Hematopoietic multipotent progenitor cell treated with erythropoietin and hydrocortisone succinate and interleukin-3 and kit ligand, for 15 days (in vitro differentiated cells): ENCODE measurements around the gene RFK.
A peak's percentile ranks its signal among the peaks of the same experiment; 100 is the strongest.

Experiments
- DNase-seq: peaks from one replicate; pipeline ENCODE4 v3.0.0-alpha.2; 2015; ENCODE audit warnings: low spot score

Gene RFK

DNA sequence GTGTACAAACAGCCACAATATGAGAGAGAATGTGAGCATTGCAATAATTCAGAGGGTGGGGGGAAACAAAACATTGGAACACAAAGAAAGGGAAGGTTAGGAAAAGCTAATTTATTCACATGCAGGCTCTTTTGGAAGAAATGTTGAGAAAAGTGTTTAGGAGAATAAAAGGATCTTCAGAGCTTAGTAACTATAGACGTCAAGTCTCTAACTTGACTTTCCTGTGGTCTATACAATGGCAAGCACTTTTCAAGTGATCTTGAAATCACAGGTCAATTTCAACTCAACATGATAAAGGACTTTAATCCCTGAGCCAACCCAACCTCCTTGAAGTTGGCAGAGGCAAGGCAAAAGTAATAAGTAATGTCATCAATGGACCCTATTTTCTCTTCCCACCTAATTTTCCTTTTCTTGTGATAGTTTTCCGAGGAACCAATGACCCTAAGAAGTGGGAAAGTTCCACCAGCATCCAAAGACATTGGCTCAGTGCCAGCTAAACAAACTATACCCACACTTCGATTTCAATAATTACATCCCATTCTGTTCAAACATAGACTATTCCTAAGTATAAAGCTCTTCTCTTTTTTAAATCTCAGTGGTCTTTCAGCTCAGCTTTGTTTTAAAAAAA, 23.7 kb downstream of the RFK start:
- DNase-seq = no peak

DNA sequence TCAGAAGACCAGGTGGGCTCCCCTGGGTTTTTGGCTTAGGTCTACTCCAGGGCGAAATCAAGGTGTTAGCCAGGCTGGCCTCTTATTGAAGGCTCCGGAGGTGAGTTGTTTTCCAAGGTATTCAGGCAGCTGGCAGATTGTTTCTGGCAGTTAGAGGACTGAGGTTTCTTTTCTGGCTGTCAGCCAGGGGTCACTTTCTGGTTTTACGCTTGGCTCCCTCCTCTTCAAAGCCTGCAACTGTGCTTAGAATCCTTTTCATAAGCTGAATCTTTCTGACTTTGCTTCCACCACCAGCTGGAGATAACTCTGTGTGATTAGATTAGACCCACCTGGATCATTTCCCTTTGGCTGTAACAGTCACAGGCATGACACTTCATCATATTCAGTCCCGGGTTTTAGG, 24.6 kb downstream of the RFK start:
- no peak for DNase-seq

DNA sequence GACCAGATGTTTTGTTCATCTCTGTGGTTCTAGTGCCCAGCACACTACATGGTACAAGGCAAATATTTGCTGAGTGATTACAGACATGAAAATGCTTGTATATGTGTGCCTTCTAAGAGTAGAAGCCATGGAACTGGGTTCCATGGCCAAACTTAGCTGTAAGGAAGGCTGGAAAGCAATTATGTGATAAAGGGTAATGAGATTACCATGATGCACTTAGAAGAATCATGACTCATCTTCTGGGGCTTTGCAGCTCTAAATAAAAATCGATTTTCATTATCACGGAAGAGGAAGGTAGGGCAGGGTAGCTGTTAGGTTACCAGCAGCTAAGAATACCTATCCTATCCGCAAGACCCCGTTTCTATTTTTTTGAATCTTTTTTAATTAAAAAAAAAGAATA, 28.0 kb downstream of the RFK start:
- no peak for DNase-seq

DNA sequence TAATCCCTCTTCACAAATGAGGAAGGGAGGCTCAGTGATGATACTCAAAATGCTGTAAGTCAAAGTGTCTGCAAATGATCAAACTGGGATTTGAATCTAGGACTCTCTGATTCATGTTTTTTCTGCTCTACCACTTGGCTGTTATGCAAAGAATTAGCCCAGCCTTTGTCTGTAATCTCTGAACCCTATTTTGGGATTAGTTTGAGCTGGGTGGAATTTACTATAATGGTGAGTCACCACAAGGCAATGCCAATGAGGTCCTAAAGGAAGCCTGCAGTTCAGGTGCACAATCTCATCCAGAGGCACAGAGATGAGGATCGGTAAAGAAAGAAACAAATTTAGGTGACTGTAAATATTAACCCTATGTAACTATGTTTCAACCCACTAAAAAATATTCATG, 29.2 kb downstream of the RFK start:
- DNase-seq = no peak

DNA sequence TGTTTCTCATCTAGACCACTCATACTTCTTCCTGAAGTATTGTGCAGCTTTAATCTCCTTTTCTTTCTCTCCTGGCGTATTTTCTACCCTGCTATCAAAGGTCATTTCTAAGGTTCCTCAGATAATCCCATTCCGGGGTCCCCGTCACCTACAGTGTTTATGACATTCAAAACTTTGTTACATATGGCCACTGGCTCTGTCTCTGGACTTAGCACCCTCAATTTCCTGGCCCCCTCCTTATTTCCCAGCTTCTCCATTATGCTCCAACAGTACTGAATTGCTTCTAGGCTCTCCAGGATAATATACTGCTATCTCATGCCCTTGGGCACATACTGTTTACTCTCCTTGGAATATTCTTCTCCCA, 31.2 kb downstream of the RFK start:
- no peak for DNase-seq

DNA sequence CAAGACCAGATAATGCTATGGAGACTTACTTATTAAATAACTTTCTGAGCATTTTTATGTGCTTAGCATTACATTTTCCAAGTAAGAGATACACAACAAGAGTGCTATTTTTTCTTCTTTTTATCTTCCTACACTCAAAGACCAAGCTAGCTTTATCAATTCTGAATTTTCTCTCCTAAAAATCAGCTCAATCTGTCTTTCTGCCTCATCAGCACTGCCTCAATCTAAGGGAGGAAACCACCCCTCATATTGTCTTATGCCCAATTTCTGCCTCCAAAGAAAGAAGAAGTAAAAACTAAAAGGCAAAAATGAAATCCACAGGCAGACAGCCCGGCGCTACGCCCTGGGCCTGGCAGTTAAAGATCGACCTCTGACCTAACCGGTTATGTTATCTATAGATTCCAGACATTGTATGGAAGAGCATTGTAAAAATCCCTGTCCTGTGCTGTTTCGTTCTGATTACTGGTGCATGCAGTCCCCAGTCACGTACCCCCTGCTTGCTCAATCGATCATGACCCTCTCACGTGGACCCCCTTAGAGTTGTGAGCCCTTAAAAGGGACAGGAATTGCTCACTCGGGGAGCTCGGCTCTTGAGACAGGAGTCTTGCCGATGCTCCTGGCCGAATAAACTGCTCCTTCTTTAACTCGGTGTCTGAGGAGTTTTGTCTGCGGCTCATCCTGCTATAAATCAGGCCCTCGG, 31.7 kb downstream of the RFK start:
- DNase-seq = peak; percentile 16

DNA sequence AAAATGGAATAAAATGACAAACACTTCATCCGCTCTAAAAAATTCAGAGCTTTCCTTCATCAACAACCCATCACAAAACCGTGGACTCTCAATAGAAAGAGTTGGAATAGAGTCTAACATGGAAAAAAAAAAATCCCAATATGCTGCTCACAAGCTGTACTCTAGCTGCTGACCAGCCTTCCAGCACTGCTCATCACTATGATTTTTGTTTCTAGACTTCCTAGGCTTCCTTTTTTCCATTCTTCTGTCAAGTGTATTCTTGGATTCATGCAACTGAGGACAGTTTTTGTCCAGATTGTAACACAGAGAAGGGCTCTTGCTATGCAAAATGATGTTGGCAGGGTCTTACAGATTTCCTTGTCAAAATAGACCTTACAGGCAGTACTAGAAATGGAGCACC, 34.5 kb downstream of the RFK start:
- no peak for DNase-seq

DNA sequence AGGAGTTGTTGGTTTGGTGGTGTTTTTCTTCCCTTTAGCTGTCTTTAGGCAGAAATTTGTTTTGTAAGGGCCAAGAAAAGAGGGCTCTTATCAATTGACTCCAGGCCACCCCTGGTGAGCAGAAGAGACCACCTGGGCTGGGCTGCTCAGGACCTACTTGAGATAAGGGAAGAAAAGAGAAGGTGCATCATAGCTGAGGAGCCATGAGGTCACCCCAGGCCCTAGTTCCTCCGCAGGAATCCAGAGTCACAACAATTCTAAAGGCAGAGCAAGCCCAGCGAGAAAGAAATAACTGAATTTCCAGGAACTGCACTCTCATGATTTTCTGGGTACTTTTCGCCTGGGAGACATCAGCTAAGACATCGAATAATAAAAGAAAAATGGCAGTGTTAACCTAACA, 34.9 kb downstream of the RFK start:
- DNase-seq = peak; percentile 44

DNA sequence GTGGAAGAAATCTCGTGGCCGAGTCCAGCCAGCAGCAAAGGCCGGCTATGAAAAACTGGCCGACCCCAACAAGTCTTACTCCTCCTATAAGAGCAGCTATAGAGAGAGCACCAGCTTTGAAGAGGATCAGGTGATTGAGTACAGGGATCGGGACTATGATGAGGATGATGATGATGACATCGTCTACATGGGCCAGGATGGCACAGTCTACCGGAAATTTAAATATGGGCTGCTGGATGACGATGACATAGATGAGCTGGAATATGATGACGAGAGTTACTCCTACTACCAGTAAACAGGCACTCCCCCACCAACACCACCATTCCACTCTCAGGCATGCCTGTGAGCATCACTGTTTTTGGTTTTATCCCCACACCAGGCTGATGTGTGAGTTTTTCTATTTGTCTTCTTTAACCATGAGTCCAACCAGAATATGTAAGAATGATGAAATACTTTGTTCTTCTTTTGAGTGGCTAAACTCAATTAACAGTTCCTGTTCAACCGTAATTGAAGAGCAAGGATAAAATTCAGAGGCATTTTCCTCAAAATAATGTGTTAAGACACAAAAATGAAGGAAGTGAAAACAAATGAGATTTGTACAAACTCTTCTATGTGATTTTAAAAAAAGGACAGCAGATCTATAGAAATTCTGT, 35.5 kb downstream of the RFK start:
- no peak for DNase-seq

DNA sequence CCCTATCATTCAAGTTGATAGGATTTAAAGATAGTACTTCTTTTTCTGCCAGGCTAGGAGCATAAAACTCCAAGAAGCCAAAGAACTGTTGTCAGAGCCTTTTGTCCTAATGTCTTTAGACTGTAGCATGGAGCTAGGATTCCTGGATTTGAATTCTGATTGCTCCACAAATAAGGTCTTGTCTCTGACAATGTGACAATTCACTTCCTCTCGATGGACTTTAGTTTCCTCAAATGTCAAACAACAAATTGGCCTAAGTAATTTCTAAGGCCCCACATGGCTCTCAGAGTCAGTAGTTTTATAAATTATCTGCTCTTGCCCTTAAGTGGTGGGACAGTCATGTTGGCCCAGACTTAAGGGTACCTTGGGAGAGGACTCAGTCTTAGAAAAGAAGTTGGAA, 36.7 kb downstream of the RFK start:
- DNase-seq = no peak

DNA sequence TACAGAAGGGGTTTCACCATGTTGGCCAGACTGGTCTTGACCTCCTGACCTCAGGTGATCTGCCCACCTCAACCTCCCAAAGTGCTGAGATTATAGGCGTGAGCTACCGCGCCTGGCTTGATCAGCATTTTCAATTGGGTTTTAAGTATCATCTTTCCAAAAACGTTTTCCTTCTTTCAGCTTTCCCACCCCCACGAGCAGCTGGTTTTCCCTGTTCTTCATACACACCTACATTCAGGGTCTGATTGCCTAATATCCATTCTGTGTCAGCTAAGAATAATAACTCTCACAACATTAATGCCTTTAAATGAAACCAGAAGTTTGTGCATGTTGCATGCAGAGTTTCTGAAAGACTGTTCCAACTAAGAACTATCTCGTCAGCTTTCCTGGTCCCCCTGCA, 38.3 kb downstream of the RFK start:
- DNase-seq = no peak

DNA sequence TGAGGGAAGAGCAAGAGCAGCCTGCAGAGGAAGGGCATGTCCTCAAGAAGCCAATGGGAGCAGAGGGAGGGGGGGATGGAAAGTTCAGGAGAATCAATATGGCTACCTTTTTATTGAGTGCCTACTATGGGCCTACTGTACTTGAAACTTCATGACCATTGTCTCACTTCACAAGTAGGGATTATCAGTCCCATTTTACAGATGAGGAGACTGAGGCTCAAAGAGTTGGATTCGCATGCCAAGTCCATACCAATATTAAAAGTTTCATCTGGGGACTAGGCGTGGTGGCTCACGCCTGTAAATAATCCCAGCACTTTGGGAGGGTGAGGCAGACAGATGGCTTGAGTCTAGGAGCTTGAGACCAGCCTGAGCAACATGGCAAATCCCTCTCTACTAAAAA, 40.0 kb downstream of the RFK start:
- no peak for DNase-seq

DNA sequence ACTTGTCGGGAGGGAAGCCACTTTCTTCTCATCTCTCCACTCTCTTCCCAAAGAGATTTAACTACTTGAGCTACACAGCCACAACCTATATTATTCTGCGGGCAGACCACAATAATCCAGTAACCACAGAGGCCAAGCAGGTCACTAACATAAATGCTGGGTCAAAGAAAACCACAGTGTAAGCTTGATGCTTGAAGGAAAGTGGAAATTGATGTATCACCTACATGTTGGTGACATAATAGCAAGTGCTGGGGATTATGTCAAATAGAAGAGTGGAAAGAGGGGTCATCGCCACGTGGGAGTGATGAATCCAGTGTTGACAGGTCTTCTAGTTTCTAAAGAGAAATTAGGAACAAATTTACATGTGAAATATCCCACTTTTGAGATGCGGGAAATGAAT, 40.9 kb downstream of the RFK start:
- DNase-seq = no peak

DNA sequence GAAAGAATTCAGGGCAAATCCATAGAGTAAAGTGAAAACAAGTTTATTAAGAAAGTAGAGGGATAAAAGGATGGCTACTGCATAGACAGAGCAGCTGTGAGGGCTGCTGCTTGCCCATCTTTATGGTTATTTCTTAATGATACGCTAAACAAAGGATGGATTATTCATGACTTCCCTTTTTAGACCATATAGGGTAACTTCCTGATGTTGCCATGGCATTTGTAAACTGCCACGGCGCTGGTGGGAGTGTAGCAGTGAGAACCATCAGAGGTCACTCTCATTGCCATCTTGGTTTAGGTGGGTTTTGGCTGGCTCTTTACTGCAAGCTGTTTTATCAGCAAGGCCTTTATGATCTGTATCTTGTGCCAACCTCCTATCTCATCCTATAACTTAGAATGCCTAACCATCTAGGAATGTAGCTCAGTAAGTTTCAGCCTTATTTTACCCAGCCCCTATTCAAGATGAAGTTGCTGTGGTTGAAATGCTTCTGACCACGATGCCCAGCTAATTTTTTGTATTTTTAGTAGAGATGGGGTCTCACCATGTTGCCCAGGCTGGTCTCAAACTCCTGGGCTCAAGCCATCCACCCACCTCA, 42.1 kb downstream of the RFK start:
- DNase-seq = no peak

DNA sequence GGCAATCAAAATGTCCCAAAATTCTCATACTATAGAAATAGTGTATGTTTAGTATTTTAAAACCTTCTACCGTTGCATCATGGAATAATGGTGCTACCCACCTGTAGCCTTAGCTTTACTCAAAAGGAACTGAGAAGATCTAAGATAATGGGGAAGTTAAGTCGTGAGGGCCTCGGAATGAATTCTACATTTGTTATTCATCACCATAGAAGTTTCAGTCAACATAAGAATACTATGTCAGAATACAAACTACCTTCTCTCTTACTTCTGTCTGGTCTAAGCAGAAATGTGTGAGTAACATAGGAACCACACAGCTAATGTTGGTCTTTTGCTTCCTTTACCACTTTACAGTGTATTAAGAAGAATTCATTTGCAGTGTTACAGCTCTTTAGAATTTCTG, 43.2 kb downstream of the RFK start:
- DNase-seq = no peak

DNA sequence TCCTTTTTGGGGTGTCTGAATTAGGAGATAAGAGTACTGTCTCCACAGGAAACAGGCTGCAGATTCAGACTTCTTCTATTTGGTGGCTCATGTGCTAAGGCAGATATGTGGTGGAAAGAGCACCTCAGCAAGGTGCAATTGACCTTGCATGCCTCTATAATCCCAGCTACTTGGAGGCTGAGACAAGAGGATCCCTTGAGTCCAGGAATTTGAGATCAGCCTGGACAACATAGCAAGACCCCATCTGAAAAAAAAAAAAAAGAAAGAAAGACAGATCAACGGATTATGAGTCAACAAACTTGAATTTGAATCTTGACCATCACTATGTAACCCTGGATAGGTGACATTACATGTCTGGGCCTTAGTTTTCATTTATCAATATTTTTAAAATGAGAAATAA, 44.4 kb downstream of the RFK start:
- no peak for DNase-seq

DNA sequence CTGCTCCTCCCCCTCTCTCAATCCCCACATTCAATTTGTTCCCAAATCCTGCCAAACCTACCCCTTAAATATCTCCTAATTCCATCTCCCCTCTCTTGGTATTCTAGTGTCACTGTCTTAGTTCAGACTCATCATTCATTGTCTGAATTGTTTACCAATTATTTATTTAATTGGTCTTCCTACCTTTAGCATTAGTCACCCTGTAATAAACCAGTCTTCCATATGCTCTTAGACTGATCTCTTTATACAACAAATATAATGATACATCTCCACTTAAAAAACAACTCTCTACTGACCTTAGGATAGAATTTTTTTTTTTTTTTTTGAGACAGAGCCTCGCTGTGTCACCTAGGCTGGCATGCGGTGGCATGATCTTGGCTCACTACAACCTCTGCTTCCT, 51.4 kb downstream of the RFK start:
- DNase-seq = no peak

DNA sequence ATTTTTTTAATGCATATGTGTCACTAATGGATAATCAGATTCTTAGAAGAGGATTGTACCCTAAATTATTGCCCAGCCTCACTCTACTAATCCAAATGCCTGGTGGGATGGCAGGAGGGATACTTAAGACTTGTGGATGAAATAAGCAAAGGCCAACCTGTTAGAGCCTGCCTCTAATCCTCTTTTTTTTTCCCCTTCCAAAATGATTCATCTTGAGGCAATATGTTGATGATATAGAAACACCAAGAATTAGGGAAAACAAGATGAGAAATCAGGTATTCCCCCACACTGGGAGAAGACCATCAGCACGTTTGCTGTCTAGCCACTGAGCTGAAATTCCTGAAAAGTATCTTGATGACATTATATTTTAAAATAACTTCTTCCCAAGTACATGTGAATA, 52.0 kb downstream of the RFK start:
- no peak for DNase-seq

DNA sequence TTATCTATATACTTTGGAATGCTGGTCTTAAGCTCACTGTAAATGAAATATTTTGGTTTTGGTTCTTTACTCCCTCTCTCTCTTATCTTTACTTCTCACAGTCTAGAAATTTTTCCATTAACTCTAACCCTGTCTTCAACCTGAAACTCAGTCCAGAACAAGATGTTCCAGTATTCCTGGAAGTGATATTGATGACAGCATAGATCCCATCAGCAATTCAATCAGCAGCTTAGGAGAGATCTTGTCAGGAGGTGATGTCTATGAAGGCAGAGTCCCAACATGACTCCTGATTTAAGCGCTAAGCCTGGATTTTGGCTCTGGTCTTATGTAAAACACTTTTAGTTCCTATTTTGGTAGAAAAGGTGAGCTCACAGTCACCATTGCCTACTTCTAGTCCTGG, 52.6 kb downstream of the RFK start:
- no peak for DNase-seq

DNA sequence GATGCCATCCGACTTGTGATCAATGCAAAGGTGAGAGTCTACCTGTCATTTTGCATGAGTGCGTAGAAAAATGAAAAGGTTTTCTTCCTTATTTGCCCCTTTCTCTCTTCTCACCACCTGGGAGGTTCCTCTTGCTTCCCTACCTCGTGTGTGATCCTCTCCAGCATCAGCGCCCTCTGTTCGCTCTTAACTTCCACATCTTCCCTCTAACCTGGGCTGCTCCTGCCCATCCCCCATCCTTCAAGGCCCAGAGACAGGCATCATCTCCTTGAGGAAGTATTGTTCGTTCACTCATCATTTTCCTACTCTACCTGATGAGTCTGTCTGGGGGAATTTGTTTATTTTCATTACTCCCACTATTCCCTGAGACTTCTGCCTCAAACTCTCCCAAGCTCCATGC, 55.8 kb downstream of the RFK start:
- no peak for DNase-seq

DNA sequence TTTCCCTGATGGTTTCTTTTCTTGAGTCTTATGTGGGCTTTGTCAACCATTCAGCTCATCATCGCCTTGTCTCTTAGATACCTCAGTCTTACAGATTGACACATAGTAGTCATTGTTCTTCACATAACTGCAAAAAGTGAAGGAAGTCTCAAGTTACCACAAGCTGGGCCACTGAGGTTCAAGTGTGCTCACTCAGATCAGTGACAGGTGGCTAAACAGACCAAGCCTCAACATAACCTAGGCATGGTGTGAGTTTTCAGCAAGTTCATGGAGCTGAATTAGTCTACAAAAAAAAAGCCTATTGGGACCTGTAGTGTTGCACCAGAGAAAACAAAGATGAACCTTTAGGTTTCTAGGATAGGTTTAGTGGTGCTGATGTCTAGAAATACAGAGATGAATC, 58.2 kb downstream of the RFK start:
- no peak for DNase-seq
